ENCODE data around the gene ZNF652.

Gene ZNF652

DNA sequence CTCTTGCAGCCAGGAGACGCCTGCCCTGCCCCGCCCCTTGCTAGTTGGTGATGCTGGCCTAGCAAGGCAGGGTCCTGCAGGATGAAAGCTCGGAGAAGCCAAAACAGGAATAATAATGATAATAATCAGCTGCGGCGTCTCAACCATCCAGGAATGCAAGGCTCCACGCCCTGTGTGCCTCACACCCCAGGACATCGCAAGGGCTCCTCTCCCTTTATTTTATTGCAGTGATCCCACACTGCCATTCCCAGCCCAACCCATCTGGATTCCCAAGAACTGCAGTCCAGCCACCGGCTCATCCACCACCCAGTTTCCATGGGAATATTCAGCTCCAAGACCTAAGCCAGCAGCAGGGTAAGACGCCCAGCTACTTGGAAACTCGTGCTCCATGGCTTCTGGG, 21.0 kb upstream of the ZNF652 start:
- 91% methylated on average over 10 of the region's 10 CpGs for WGBS

DNA sequence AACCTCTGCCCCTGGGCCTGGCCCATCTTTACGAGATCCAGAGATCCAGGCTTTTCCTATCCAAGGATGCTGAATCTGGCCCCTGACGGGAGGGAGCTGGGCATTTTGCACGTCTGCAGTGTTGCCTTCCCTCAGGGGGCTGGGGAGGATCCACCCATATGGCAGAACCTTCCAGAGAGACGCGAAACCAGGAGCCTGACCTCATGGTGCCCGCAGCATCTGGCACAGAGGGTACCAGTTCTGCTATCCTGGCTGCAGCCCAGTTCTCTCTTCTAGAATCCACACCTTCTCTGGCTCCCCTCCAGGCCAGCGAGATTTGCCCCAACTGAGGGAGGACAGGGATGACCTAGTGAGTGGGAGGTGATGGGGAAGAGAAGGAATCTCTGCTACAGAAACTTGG, 20.5 kb upstream of the ZNF652 start:
- H3K27ac ChIP-seq (ENCODE audit: low read depth, low read length) = no peak overlapping the region
- H3K9me3 ChIP-seq (ENCODE audit: insufficient read depth, low read depth, low read length) = no peaks in the 10 kb centered on the region
- WGBS = 87% methylated on average over 7 of the region's 7 CpGs
- no peaks in the 10 kb centered on the region for H3K4me1 ChIP-seq (ENCODE audit: insufficient read depth, low read length)
- no peaks in the 10 kb centered on the region for H3K27me3 ChIP-seq (ENCODE audit: insufficient read depth, low read length)
- no peak overlapping the region for H3K4me3 ChIP-seq (ENCODE audit: low read length)
- no peak overlapping the region for H3K9ac ChIP-seq (ENCODE audit: low read depth, low read length)
- H3K36me3 ChIP-seq (ENCODE audit: insufficient read depth, low read length) = no peaks in the 10 kb centered on the region

More for the DNA sequence above, 21.0 kb upstream of the ZNF652 start:
- H3K27ac ChIP-seq (ENCODE audit: low read depth, low read length) = no peak overlapping the region
- H3K4me1 ChIP-seq (ENCODE audit: insufficient read depth, low read length) = no peaks in the 10 kb centered on the region
- H3K36me3 ChIP-seq (ENCODE audit: insufficient read depth, low read length) = no peaks in the 10 kb centered on the region
- no peak overlapping the region for H3K4me3 ChIP-seq (ENCODE audit: low read length)
- H3K9ac ChIP-seq (ENCODE audit: low read depth, low read length) = no peak overlapping the region
- no peaks in the 10 kb centered on the region for H3K9me3 ChIP-seq (ENCODE audit: insufficient read depth, low read depth, low read length)
- no peaks in the 10 kb centered on the region for H3K27me3 ChIP-seq (ENCODE audit: insufficient read depth, low read length)

DNA sequence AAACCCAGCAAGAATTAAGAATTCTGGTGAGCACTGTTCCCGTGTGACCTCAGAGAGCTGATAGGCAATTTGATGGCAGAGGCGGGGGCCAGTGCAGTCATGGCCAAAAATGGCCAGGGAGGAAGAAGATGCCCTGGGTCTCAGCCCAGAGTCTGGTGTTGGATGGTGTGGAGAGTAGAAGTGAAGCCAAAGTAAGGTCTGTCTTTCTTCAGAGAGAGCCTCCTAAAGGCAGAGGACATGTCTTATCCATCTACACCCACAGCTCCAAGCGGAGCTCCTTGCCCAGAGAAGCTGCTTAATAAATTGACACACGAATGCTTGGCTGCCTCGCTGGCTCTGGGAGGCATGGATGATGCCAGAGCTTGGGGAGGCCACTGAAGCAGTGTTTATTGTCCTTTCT, 19.7 kb upstream of the ZNF652 start:
- H3K9me3 ChIP-seq (ENCODE audit: insufficient read depth, low read depth, low read length) = no peaks in the 10 kb centered on the region
- H3K9ac ChIP-seq (ENCODE audit: low read depth, low read length) = no peak overlapping the region
- no peak overlapping the region for H3K27ac ChIP-seq (ENCODE audit: low read depth, low read length)
- no peaks in the 10 kb centered on the region for H3K27me3 ChIP-seq (ENCODE audit: insufficient read depth, low read length)
- H3K4me3 ChIP-seq (ENCODE audit: low read length) = no peak overlapping the region
- 92% methylated on average over 5 of the region's 5 CpGs for WGBS
- H3K4me1 ChIP-seq (ENCODE audit: insufficient read depth, low read length) = no peaks in the 10 kb centered on the region
- no peaks in the 10 kb centered on the region for H3K36me3 ChIP-seq (ENCODE audit: insufficient read depth, low read length)

DNA sequence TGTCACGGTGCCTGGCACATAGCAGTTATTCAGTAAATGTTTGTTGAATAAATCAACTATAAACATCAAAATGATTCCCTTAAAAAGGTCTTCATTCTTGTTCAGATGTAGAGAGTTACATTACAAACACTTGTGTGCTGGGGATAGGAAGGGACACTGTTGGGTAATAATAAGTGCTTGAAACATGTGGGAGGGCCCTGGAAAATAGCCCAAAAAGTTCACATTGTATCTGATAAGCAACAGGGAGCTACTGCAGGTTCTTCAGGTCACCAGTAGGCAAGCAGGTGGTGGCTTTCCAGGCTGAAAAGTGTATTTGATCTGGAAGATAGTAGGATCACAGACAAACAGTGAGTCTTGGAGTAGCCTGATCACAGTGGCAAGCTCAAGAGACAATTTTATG, 19.0 kb upstream of the ZNF652 start:
- no peak overlapping the region for H3K9ac ChIP-seq (ENCODE audit: low read depth, low read length)
- no peak overlapping the region for H3K4me3 ChIP-seq (ENCODE audit: low read length)
- no peaks in the 10 kb centered on the region for H3K4me1 ChIP-seq (ENCODE audit: insufficient read depth, low read length)
- no peaks in the 10 kb centered on the region for H3K36me3 ChIP-seq (ENCODE audit: insufficient read depth, low read length)
- no peak overlapping the region for H3K27ac ChIP-seq (ENCODE audit: low read depth, low read length)
- H3K27me3 ChIP-seq (ENCODE audit: insufficient read depth, low read length) = no peaks in the 10 kb centered on the region
- 100% methylated on average over 1 of the region's 1 CpG for WGBS
- no peaks in the 10 kb centered on the region for H3K9me3 ChIP-seq (ENCODE audit: insufficient read depth, low read depth, low read length)

DNA sequence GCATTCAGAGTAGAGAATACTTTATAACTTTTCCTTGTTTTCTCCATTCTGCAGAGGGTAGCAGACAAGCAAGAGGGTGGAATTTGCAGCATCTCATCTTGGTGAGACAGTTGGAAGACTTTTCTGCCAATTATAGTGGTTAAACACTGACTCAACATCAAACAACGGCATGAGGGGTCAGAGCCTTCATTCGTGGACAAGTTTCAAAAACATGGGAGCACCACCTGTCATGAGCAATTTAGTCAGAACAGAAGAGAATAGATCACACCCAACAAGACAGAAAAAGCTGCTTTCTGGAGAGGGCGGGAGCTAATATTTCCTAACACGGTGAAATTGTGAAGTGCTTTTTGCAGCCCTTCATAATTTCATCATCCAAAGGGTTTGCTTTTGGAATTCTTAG, 17.9 kb upstream of the ZNF652 start:
- Histone ChIP-seq H3K4me1 (ENCODE audit: insufficient read depth, low read length) (no peaks in the 10 kb centered on the region), H3K4me3 (ENCODE audit: low read length) (no peak overlapping the region), H3K36me3 (ENCODE audit: insufficient read depth, low read length) (no peaks in the 10 kb centered on the region), H3K9me3 (ENCODE audit: insufficient read depth, low read depth, low read length) (no peaks in the 10 kb centered on the region), H3K9ac (ENCODE audit: low read depth, low read length) (no peak overlapping the region), H3K27ac (ENCODE audit: low read depth, low read length) (no peak overlapping the region), H3K27me3 (ENCODE audit: insufficient read depth, low read length) (no peaks in the 10 kb centered on the region)
- WGBS = 94% methylated on average over 4 of the region's 4 CpGs

- no peak overlapping the region for H3K4me3 ChIP-seq (ENCODE audit: low read length)
- H3K9ac ChIP-seq (ENCODE audit: low read depth, low read length) = no peak overlapping the region
- no peaks in the 10 kb centered on the region for H3K36me3 ChIP-seq (ENCODE audit: insufficient read depth, low read length)
- no peaks in the 10 kb centered on the region for H3K4me1 ChIP-seq (ENCODE audit: insufficient read depth, low read length)
- H3K9me3 ChIP-seq (ENCODE audit: insufficient read depth, low read depth, low read length) = no peaks in the 10 kb centered on the region
- WGBS = 86% methylated on average over 3 of the region's 5 CpGs
- H3K27ac ChIP-seq (ENCODE audit: low read depth, low read length) = no peak overlapping the region
- H3K27me3 ChIP-seq (ENCODE audit: insufficient read depth, low read length) = no peaks in the 10 kb centered on the region
Measured at GRCh38 chr17:49378311-49378710, 16.3 kb upstream of the ZNF652 start.

GRCh38 chr17:49375544-49375943, 13.5 kb upstream of the ZNF652 start:
- no peak overlapping the region for H3K4me3 ChIP-seq (ENCODE audit: low read length)
- H3K9ac ChIP-seq (ENCODE audit: low read depth, low read length) = no peak overlapping the region
- H3K36me3 ChIP-seq (ENCODE audit: insufficient read depth, low read length) = no peaks in the 10 kb centered on the region
- 100% methylated on average over 1 of the region's 1 CpG for WGBS
- H3K4me1 ChIP-seq (ENCODE audit: insufficient read depth, low read length) = peaks cover 15% of the 10 kb centered on the region
- H3K9me3 ChIP-seq (ENCODE audit: insufficient read depth, low read depth, low read length) = no peaks in the 10 kb centered on the region
- H3K27ac ChIP-seq (ENCODE audit: low read depth, low read length) = no peak overlapping the region
- no peaks in the 10 kb centered on the region for H3K27me3 ChIP-seq (ENCODE audit: insufficient read depth, low read length)

DNA sequence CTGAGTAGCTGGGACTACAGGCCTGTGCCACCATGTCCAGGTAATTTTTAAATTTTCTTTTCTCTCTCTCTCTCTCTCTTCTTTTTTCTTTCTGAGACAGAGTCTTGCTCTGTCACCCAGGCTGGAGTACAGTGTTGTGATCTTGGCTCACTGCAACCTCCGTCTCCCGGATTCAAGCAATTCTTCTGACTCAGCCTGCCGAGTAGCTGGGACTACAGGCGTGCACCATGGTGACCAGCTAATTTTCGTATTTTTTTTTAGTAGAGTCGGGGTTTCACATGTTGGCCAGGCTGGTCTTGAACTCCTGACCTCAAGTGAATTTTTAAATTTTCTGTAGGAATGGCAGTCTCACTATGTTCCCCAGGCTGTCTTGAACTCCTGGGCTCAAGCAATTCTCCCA, 11.1 kb upstream of the ZNF652 start:
- 92% methylated on average over 6 of the region's 6 CpGs for WGBS
- Histone ChIP-seq H3K9ac (ENCODE audit: low read depth, low read length) (no peak overlapping the region), H3K4me3 (ENCODE audit: low read length) (no peak overlapping the region), H3K9me3 (ENCODE audit: insufficient read depth, low read depth, low read length) (no peaks in the 10 kb centered on the region), H3K36me3 (ENCODE audit: insufficient read depth, low read length) (no peaks in the 10 kb centered on the region), H3K27me3 (ENCODE audit: insufficient read depth, low read length) (no peaks in the 10 kb centered on the region), H3K27ac (ENCODE audit: low read depth, low read length) (no peak overlapping the region), H3K4me1 (ENCODE audit: insufficient read depth, low read length) (peaks cover 21% of the 10 kb centered on the region)

- Histone ChIP-seq H3K27me3 (ENCODE audit: insufficient read depth, low read length) (no peaks in the 10 kb centered on the region), H3K9ac (ENCODE audit: low read depth, low read length) (no peak overlapping the region), H3K36me3 (ENCODE audit: insufficient read depth, low read length) (no peaks in the 10 kb centered on the region), H3K27ac (ENCODE audit: low read depth, low read length) (no peak overlapping the region), H3K4me3 (ENCODE audit: low read length) (no peak overlapping the region), H3K9me3 (ENCODE audit: insufficient read depth, low read depth, low read length) (no peaks in the 10 kb centered on the region), H3K4me1 (ENCODE audit: insufficient read depth, low read length) (peaks cover 21% of the 10 kb centered on the region)
- whole genome bisulfite sequencing = 81% methylated on average over 7 of the region's 7 CpGs
Measured at GRCh38 chr17:49372425-49372824, 10.4 kb upstream of the ZNF652 start.

DNA sequence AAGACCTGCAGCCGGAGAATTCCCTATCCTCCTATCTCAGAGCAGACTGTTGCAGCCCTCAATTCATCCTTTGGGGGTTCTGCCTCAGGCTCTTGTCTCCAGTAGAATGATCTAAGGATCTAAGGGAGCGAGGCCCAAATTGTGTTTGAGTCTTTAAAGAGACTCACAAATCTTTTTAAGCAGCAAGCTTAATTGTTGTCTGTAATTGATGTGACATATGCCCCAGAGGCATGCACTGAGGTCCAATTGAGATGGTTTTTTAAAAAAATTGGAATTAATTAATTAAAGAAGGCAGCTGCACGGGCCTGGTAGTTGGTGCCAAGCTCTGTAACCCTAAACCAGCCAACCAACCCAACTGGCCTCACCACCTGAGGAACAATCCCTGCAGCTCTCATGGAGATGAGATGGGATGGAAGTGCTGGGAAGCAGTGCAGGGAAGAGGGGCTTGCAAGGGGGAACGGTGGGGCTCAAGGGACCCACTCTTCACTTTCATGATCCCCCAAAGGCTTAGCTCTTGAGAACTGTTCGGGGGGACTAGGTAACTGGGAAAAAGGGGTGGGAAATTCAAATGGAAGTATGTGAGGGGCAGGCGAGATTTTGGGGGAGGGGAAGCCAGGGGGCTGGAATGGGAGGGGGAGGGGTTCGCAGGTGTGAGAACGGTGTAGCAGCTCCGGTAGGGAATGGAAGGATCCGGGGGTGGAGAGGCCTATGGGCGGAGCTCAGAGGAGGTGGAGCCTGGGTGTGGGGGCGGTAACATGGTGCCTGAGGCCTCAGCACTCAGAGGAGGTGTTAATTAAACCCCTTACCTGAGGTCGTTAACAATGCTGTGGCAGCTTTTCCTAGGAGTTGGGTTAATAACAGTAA, 9.2 kb upstream of the ZNF652 start:
- H3K36me3 ChIP-seq (ENCODE audit: insufficient read depth, low read length) = no peaks in the 10 kb centered on the region
- H3K27ac ChIP-seq (ENCODE audit: low read depth, low read length) = peak overlapping the region; percentile 35; the same call in 1 of the 2 replicates
- H3K9ac ChIP-seq (ENCODE audit: low read depth, low read length) = peak overlapping the region; percentile 62; the same call in 1 of the 2 replicates
- no peaks in the 10 kb centered on the region for H3K9me3 ChIP-seq (ENCODE audit: insufficient read depth, low read depth, low read length)
- H3K4me1 ChIP-seq (ENCODE audit: insufficient read depth, low read length) = peaks cover 21% of the 10 kb centered on the region
- 20% methylated on average over 11 of the region's 13 CpGs for WGBS
- H3K4me3 ChIP-seq (ENCODE audit: low read length) = peak overlapping the region; percentile 28; the same call in 1 of the 2 replicates
- H3K27me3 ChIP-seq (ENCODE audit: insufficient read depth, low read length) = no peaks in the 10 kb centered on the region

DNA sequence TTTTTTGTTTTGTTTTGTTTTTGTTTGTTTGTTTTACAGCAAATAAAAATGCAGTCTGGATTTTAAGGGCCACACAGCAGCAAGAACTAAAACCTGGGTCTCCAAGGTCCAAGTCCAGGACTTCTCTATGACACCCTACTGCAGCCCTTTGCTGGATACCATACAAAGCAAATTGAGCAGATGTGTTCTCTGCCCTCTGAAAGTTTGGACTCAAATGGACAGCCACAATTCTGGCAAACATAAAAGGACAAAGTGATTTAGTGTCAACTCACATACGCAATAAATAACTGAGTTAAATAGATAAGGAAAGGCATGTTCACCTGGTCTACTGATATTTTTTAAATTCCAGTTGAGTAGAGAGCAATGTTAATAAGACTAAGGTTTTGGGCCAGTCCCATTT, 7.7 kb upstream of the ZNF652 start:
- 100% methylated on average over 1 of the region's 1 CpG for WGBS
- no peak overlapping the region for H3K27ac ChIP-seq (ENCODE audit: low read depth, low read length)
- H3K27me3 ChIP-seq (ENCODE audit: insufficient read depth, low read length) = no peaks in the 10 kb centered on the region
- H3K36me3 ChIP-seq (ENCODE audit: insufficient read depth, low read length) = no peaks in the 10 kb centered on the region
- H3K9ac ChIP-seq (ENCODE audit: low read depth, low read length) = no peak overlapping the region
- H3K4me3 ChIP-seq (ENCODE audit: low read length) = no peak overlapping the region
- no peaks in the 10 kb centered on the region for H3K9me3 ChIP-seq (ENCODE audit: insufficient read depth, low read depth, low read length)
- H3K4me1 ChIP-seq (ENCODE audit: insufficient read depth, low read length) = peaks cover 21% of the 10 kb centered on the region

Data from HUES64 (cell line).